Large intestine (tissue), 3 donors: ENCODE results near the gene KIAA1671. TPM values are rescaled to one million over a fixed set of nuclear protein-coding genes. Genes with fewer than 3 reads are reported as not detected.

ENCODE experiments used
- DNase-seq, 2 donors: peaks; one replicate each; pipeline versions ENCODE4 v3.0.0 to v3.0.0-alpha.2; 2013
- H3K27ac ChIP-seq: one replicate; pipeline ENCODE4 v1.5.1; 2013; ENCODE audit warnings: low read length
- H3K27me3 ChIP-seq: 2 replicates; pipeline ENCODE4 v1.6.1; 2013; ENCODE audit warnings: low read length; ENCODE audit not compliant: control insufficient read depth, insufficient read depth
- H3K36me3 ChIP-seq: 2 replicates; pipeline ENCODE4 v1.6.1; 2013; ENCODE audit warnings: low read length; ENCODE audit not compliant: control insufficient read depth, insufficient read depth
- H3K4me1 ChIP-seq: one replicate; pipeline ENCODE4 v1.6.1; 2013; ENCODE audit warnings: low read length; ENCODE audit not compliant: control insufficient read depth, insufficient read depth
- H3K4me3 ChIP-seq: one replicate; pipeline ENCODE4 v1.5.1; 2013; ENCODE audit warnings: low read length
- H3K9me3 ChIP-seq: one replicate; pipeline ENCODE4 v1.6.1; 2013; ENCODE audit warnings: mild to moderate bottlenecking, low read depth, low read length, moderate library complexity; ENCODE audit not compliant: control insufficient read depth
- WGBS: methylation state at CpG from one replicate; pipeline ENCODE4 v1.1.5; 2013; ENCODE audit warnings: low lambda C conversion rate; ENCODE audit not compliant: insufficient coverage; 5-methylcytosine and 5-hydroxymethylcytosine counted together
- polyA plus RNA-seq: library from polyadenylated mRNA; unstranded; fragments of 120-200 nt; gene quantifications from one replicate; pipeline ENCODE4 v1.2.1, GENCODE V29; 2013

The KIAA1671 gene
- polyA plus RNA-seq, 1 donor, result 25.0 TPM

DNA sequence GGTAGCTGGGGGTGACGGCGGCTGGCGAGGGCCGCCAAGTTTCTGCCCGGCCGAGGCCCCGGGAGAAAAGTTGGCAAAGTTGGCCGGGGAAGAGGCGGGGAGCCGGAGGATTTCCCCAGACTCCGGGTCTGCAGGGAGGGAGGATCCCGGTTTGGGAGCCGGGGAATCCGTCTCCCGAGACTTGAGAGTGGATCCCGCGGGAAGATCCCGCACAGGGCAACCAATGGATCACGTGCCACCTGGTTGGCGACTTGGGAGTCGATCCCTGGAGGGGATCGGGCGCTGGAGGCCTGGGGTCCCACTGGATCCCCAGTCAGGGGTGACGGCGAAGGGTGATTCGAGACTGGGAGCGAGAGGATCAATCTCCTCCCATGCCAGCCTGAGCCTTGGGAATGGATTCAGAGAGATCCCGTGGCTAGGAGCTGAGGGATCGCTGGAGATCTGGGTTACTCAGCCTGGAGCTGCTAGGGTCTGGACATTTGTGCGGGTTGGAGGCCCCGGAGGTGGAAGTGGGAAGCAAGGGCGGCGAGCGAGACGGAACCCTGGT, 394 bp downstream of the KIAA1671 start:
- DNase-seq, result peak in 1 of 2 donors; percentile 79
- H3K9me3 ChIP-seq, result no peaks in the 10 kb centered on the region
- H3K27me3 ChIP-seq, result no peaks in the 10 kb centered on the region
- peaks cover 12% of the 10 kb centered on the region for H3K4me1 ChIP-seq
- H3K4me3 ChIP-seq, result peak overlapping the region; percentile 59
- H3K36me3 ChIP-seq, result no peaks in the 10 kb centered on the region
- no CpG with 5 or more reads among the region's 35 CpGs for WGBS
- peak overlapping the region; percentile 76 for H3K27ac ChIP-seq

DNA sequence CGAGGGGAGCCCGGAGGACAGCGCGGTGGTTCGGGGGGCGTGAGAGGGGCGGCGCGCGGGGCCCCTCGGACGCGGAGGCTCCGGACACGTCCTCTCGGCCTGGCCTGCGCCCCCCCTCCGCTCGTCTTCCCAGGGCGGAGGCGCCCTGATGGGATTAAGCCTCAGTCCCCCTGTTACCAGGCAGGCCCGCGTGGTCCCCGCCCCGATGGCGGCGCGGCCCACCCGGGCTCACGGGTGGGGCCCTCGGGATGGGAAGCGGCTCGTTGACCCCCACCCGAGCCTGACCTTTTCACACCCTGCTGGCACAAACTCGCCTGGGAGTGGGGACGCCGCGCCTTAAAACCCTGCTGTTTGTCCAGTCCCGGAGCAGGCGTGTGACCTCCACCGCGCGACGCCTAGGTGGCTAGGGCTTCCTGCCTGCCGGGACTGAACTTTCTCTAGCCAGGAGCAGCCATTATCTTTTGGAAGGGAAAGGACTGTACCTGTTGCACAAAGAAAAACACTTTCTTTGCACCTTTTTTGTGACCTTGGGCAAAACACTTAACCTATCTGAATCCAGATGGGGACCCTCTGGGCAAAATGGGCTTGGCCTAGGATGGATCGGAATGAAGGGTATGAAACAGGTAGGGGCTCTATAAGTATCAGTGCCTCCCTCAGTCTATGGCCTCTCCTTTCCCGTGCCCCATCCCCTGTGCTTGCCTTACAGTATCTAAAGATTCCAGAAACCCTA, 1.0 kb downstream of the KIAA1671 start:
- no peaks in the 10 kb centered on the region for H3K27me3 ChIP-seq
- peaks cover 12% of the 10 kb centered on the region for H3K4me1 ChIP-seq
- no CpG with 5 or more reads among the region's 47 CpGs for WGBS
- no peaks in the 10 kb centered on the region for H3K9me3 ChIP-seq
- peak overlapping the region; percentile 59 for H3K4me3 ChIP-seq
- peak in 1 of 2 donors; percentile 62 for DNase-seq
- H3K27ac ChIP-seq, result peak overlapping the region; percentile 76
- H3K36me3 ChIP-seq, result no peaks in the 10 kb centered on the region

DNA sequence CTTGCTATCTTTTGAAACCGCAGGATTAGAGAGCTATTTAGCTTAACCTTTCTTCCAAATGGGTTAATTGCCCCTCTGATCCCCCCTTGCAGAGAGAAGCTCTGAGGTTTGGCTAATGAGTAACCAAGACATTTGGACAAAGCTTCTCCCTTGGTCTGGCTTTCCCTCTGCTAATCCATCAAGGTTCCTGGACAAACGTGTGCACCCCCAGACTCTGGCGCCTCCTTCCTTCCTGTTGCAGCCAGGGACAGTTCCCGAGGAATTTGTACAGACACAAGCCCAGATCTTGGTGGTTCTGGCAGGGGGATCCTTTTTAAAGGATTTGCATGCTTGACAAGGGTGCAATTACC, 1.6 kb downstream of the KIAA1671 start:
- Histone ChIP-seq H3K27ac (peak overlapping the region; percentile 76), H3K4me1 (peaks cover 12% of the 10 kb centered on the region), H3K27me3 (no peaks in the 10 kb centered on the region), H3K4me3 (peak overlapping the region; percentile 59), H3K9me3 (no peaks in the 10 kb centered on the region), H3K36me3 (no peaks in the 10 kb centered on the region)
- DNase-seq, result peak in 1 of 2 donors; percentile 55
- no CpG with 5 or more reads among the region's 4 CpGs for WGBS

DNA sequence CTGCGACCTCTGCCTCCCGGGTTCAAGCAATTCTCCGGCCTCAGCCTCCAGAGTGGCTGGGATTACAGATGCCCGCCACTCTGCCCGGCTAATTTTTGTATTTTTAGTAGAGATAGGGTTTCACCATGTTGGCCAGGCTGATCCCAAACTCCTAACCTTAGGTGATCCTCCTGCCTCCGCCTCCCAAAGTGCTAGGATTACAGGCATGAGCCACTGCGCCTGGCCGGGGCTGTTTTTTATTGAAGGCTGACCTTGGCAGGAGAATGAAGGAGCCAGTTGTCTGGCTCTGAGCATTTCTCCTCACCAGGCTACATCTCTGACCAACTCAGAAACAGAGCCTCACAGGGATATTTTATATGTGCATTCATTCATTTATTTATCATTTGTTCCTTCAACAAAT, 2.3 kb downstream of the KIAA1671 start:
- Histone ChIP-seq H3K27ac (no peak overlapping the region), H3K4me1 (peaks cover 12% of the 10 kb centered on the region), H3K4me3 (no peak overlapping the region), H3K27me3 (no peaks in the 10 kb centered on the region), H3K9me3 (no peaks in the 10 kb centered on the region), H3K36me3 (no peaks in the 10 kb centered on the region)
- WGBS, result no CpG with 5 or more reads among the region's 8 CpGs
- DNase-seq, result no peak

DNA sequence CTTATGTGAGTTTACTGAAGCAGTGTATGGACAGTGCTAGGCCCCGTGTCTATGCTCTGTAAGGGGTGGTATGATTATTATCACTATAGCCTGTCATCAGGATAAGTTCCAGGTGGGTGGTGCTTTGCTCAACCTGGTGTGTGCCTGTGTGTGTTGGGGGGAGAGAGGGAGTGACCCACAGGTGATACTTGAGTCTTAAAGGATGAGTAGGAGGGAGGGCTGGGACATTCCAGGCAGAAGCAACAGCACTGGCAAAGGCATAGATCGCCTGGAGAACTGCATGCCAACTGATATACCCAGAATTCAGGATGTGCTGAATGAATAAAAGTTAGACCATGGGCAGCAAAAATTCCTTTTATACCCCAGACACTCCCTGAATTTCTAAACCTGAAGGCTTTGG, 4.5 kb downstream of the KIAA1671 start:
- Histone ChIP-seq H3K4me1 (peaks cover 12% of the 10 kb centered on the region), H3K36me3 (no peaks in the 10 kb centered on the region), H3K4me3 (no peak overlapping the region), H3K9me3 (no peaks in the 10 kb centered on the region), H3K27ac (no peak overlapping the region), H3K27me3 (no peaks in the 10 kb centered on the region)
- DNase-seq, result no peak
- WGBS, result no CpG with 5 or more reads among the region's 2 CpGs

DNA sequence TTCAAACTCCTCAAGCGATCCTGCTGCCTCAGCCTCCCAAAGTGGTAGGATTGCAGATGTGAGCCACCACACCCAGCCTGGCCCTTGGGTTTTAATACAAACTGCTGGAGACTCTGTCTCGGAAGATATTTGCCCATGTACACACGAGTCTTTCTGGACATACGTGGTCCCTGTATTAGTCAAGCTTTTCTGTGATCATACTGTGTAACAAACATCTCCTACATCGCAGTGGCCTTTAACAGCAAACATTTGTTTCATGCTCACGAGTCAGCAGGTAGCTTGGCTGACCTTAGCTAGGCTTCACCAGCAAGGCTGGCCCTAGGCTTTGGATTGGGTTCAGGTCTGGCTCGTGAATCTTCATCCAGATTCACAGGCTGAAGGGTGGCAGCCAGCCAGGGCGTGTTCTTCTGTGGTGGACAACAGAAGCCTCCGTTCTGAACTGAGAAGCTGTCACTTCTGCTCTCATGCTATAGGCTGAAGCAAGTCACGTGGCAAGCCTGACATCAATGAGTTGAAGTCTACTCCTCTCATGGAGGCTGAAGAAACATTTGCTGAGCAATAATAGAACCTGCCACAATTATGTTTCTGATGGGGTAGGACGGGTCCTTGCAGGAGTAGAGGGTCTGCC, 8.8 kb downstream of the KIAA1671 start:
- Histone ChIP-seq H3K27ac (no peak overlapping the region), H3K36me3 (peaks cover 3% of the 10 kb centered on the region), H3K9me3 (no peaks in the 10 kb centered on the region), H3K4me3 (no peak overlapping the region), H3K4me1 (peaks cover 7% of the 10 kb centered on the region), H3K27me3 (no peaks in the 10 kb centered on the region)
- 60% methylated on average over 1 of the region's 11 CpGs for WGBS
- no peak for DNase-seq

DNA sequence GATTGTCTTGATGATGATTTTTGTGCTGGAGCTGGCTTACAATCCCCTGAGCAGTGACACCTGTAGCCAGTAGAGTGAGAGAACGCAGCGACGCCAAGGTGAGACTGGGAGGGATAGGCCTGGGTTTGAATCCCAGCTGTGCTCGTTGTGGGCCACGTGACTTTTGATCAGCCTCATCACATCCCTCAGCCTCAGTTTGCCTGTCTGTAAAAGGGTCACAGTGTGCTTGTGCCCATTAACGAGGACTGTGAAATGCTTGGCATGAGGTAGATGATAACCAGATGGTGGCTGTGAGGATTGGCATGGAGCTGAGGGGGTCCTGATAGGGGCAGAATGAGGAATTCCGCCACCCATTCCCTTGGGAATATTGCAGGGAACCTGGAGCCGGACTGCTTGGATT, 9.6 kb downstream of the KIAA1671 start:
- Histone ChIP-seq H3K4me1 (peaks cover 15% of the 10 kb centered on the region), H3K36me3 (peaks cover 3% of the 10 kb centered on the region), H3K9me3 (no peaks in the 10 kb centered on the region), H3K27ac (no peak overlapping the region), H3K4me3 (no peak overlapping the region), H3K27me3 (no peaks in the 10 kb centered on the region)
- WGBS, result no CpG with 5 or more reads among the region's 8 CpGs
- no peak for DNase-seq

DNA sequence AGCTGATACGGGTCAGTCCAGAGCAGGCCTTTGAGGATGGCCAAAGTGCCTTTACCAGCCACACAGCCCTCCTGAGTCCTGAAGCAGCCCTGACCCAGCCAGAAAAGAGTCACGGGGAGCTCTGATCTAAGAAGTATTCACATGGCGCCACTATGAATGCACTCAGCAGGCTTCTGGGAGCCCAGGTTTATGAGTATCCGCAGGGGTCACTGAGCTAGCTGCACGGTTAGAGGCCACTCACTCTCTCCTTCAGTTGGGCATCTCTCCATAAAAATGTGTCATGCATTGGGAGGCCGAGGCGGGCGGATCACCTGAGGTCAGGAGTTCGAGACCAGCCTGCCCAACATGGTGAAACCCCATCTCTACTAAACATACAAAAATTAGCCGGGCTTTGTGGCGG, 10.3 kb downstream of the KIAA1671 start:
- Histone ChIP-seq H3K36me3 (peaks cover 3% of the 10 kb centered on the region), H3K4me3 (no peak overlapping the region), H3K27me3 (no peaks in the 10 kb centered on the region), H3K9me3 (no peaks in the 10 kb centered on the region), H3K27ac (no peak overlapping the region), H3K4me1 (peaks cover 19% of the 10 kb centered on the region)
- WGBS, result no CpG with 5 or more reads among the region's 11 CpGs
- DNase-seq, result no peak

DNA sequence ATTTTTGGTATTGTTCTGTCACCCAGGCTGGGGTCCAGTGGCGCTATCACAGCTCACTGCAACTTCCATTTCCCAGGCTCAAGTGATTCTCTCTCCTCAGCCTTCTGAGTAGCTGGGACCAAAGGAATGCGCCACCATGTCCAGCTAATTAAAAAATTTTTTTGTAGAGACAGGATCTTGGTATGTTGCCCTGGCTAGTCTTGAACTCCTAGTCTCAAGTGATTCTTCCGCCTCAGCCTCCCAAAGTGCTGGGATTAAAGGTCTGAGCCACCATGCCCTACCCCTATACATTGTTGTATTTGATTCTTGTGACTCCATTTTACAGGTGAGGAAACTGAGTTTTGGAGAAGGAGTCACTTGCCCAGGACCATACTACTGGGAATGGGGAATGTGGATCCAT, 11.9 kb downstream of the KIAA1671 start:
- H3K27me3 ChIP-seq, result no peaks in the 10 kb centered on the region
- H3K27ac ChIP-seq, result no peak overlapping the region
- WGBS, result no CpG with 5 or more reads among the region's 3 CpGs
- no peaks in the 10 kb centered on the region for H3K9me3 ChIP-seq
- DNase-seq, result no peak
- H3K4me3 ChIP-seq, result no peak overlapping the region
- H3K4me1 ChIP-seq, result peaks cover 24% of the 10 kb centered on the region
- peaks cover 3% of the 10 kb centered on the region for H3K36me3 ChIP-seq

DNA sequence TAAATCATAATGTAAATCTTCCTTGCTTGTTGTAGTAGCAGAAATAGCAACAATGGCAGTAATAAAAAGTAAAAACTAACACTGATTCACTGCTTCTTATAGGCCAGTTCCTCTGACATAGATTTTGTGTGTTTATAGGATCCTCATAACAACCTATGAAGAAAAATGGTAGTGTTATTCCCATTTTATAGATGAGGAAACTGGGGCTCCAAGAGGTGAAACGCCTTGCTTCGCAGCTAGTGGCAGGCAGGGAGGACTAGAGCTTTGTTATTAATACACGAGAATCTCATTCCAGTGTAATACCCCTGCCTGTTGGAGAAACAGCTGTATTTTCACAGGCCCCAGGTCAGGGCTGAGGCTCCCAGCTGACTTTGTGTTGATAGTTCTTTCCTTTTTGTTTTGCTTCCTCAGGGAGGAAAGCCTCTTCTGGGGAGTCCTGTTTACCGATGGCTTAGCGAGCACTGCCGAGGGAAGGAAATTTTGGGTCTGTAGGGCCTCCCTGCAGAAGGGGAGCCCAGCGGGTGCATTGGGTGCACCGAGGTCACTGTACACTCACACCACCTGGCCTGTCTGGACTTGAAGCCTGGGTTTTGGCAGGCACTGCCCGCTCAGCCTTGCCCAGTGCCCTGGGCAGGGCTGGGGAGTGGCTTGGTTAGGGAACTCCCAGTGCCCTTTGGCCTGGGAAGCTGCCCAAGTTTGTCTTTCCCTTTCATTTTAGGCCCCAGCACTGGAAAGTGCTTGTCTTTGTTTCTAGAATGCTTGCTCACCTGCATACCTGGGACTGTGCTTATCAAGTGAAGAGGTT, 13.5 kb downstream of the KIAA1671 start:
- DNase-seq, result peak; percentile 77 to 90

More for the DNA sequence above, 13.5 kb downstream of the KIAA1671 start:
- no CpG with 5 or more reads among the region's 9 CpGs for WGBS
- Histone ChIP-seq H3K4me1 (peaks cover 28% of the 10 kb centered on the region), H3K4me3 (peak overlapping the region; percentile 16), H3K36me3 (peaks cover 3% of the 10 kb centered on the region), H3K9me3 (no peaks in the 10 kb centered on the region), H3K27ac (peak overlapping the region; percentile 85), H3K27me3 (no peaks in the 10 kb centered on the region)
